ENCODE results near the gene MYO5C.
"Not testable (repeated sequence)": the region's sequence is repeated elsewhere in the genome, so short reads cannot be mapped to it uniquely, and the experiment has no call there.

Gene MYO5C

DNA sequence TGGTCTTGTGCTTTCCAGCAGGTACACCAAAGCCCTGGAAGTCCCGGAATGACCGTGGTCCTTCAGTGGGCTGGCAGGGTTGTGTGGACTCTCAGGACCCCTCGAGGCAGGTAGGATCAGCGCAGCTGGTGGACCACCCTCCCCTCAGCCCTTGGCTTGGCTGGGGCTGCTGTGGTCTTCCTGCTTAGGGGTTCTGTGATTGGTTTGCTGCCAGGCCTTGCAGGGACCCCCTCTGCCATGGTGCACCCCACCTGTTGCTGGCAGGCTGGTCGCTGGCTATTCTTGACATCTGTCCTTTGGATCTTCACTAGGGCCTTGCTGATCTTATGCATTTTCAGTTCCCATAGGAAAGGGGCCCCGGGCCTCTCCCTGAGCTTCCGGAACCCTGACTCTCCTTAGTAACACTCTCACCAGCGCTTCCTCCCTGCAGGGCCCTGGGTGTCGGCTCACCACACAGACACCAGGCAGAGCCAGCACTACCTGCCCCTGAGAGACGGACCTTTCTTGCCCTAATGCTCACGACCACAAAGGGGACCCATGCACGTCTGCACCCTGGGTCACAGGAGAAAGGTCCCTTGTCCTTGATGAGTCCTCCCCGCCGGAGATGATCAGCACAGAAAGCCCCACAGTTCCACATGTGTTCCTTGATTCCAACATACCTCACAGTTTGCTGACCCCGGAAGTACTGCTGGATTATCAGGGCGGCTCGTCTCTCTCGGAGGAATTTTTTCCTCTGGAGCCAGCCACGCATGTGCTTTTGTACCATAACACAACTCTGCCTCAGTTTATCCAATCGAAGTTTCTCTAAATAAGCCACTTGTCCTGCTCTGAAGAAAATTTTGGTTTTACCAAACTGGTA, 51.7 kb downstream of the MYO5C start:
- no peak for DNase-seq (ENCODE audit: low read depth)

DNA sequence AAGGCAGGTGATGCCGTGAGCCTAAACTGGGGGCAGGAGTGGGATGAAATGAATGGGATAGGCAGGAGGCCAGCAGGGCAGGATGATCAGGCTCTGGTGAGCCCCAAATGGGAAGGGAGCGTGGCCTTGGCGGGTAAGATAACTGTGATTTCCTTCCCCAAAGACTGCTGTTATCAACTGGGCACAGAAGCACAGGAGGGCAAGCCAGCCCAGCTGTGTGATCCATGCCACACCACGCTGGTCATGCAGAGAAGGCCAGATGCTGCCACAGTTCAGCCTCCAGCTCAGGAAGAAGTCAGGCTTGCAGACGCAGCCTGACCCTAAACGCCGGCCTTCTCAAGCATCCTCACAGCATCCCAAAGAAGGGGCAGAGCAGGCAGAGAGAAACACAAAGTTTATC, 52.3 kb downstream of the MYO5C start:
- DNase-seq (ENCODE audit: low read depth), result no peak

DNA sequence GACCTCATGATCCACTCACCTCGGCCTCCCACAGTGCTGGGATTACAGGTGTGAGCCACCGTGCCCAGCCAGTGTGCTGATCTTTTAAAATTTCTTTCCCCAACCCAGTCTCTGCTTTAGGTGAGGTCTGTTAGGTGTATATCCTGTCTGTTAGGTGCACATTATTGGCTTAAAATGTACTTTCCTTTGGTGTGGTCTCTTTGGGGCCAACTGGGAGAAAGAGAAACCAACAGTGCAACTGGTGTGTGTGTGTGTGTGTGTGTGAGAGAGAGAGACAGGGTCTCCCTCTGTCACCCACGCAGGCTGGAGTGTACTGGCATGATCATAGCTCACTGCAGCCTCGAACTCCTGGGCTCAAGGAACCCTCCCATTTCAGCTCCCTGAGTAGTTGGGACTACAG, 54.1 kb downstream of the MYO5C start:
- DNase-seq (ENCODE audit: low read depth), result no peak

- DNase-seq (ENCODE audit: low read depth), result no peak
Measured at GRCh38 chr15:52240166-52240565, 55.4 kb downstream of the MYO5C start.

- DNase-seq (ENCODE audit: low read depth), result not testable (repeated sequence)
Measured at GRCh38 chr15:52238989-52239525, 56.5 kb downstream of the MYO5C start.

GRCh38 chr15:52238149-52238548, 57.5 kb downstream of the MYO5C start:
- DNase-seq (ENCODE audit: low read depth), result no peak

DNA sequence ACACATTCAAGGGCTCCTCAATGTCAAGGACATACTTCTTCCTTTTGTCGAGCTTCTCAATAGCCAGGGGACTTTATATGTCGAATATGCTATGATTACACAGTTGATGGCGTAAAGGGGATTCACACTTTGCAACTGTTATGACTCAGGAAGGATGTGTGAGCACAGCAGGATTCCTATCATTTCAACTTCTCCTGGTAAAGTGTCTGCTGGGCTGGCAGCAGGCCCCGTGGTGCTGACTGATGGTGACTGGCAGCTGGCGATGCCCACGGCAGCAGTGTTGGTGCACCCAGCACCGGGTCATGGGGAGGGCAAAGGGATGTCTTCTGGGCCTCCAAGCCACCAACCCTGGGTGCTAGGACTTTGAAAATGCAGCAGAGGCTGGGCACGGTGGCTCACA, 59.6 kb downstream of the MYO5C start:
- DNase-seq (ENCODE audit: low read depth), result no peak

GRCh38 chr15:52234596-52235541, 60.7 kb downstream of the MYO5C start:
- DNase-seq (ENCODE audit: low read depth), result no peak

DNA sequence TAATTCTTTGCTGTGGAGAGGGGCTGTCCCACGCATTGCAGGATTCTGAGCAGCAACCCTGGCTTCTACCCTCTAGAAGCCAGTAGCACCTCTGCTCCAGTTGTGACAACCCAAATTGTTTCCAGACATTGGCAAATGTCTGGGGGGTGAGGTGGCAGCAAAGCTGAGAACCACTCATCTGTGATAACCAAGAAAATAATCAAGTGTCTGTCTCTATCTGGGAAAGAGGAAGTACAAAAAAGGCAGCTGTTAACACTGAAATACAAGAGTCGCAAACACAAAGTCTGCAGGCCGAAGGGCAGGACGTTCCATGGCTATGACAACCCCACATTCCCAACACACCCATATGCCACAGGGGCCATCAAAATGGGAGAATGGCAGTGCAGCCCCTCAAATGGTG, 62.2 kb downstream of the MYO5C start:
- no peak for DNase-seq (ENCODE audit: low read depth)

DNA sequence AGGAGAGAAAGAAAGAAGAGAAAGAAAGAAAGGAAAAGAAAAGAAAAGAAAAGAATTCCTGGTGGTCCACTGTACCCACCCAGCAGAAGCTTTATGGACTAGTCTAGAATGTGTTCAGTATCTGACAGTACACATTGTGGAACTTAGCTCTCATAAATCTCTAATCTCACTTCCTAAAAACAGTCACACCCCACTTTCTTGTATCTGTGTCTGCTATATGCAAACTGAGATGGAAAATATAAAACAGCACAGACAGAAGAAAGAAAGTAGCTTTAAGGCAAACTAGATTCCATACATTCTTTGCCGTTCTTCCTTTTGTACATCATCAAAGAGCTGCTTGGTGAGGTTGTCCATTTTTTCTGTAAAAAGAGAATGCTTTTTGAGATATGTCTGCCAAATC, 63.3 kb downstream of the MYO5C start:
- no peak for DNase-seq (ENCODE audit: low read depth)

DNA sequence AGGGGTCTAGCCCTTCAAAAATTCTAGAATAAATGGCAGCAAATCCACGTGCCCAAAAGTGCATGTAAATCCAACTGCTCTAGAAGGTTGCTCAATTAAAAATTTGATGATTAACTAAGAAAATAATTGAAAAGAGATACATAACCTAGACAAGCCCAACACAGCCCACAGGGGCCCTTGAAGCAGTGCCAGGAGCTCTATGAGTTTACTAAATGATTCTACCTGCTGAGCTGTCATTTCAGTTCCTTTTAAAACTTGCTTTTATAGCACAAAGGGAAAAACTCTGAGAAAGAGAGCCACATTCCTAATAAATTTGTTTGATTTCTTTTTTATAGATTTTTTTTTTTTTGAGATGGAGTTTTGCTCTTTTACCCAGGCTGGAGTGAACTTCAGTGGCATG, 65.5 kb downstream of the MYO5C start:
- no peak for DNase-seq (ENCODE audit: low read depth)

- DNase-seq (ENCODE audit: low read depth), result no peak
Measured at GRCh38 chr15:52228921-52229320, 66.7 kb downstream of the MYO5C start.

DNA sequence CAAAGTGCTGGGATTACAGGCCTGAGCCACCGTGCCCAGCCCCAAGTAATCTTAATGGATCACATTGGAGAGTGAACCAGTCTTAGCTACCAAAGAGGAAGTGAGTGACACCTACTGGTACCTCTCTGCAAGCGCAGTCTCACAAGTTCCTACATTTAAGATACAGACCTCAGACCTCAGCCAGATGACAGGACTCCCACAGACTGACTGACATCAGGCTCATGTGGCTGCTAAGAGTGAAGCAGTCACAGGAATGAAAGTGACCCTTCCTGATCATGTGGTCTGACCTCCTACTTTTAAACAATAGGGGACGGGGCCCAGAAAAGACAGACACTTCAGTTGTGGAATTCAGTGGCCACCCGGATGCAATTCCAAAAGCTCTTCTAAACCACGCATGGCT, 68.1 kb downstream of the MYO5C start:
- peak; percentile 86 for DNase-seq (ENCODE audit: low read depth)

DNA sequence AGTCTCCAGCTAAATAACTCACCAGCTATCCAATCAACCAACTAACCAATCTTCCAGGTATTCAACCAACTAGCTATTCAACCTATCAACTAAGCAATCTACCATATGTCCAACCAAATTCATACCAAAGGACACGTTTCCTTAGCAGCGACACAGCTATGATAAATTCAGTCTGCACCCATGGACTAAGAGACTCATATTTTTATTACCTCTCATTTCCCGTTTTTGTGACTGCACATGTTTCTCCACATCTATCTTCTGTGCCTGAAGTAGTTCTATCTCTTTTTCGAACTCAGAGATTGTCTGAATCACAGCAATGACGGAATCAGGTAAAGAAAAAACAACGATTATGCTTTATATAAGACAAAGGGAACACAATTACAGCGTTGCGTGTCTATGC, 70.4 kb downstream of the MYO5C start:
- no peak for DNase-seq (ENCODE audit: low read depth)

DNA sequence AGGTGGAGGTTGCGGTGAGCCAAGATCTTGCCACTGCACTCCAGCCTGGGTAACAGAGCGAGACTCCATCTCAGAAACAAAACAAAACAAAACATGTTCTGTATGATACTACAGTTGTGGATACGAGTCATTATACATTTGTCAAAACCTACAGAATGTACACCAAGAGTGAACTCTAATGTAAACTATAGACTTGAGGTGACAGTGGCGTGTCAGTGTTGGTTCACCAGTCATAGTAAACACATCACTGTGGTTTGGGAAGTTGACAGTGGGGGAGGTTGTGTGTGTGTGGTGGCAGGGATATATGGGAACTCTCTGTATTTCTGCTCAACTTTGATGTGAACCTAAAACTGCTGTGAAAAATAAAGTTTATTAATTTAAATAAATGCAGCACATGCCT, 71.4 kb downstream of the MYO5C start:
- no peak for DNase-seq (ENCODE audit: low read depth)

GRCh38 chr15:52221730-52222129, 73.9 kb downstream of the MYO5C start:
- no peak for DNase-seq (ENCODE audit: low read depth)

DNA sequence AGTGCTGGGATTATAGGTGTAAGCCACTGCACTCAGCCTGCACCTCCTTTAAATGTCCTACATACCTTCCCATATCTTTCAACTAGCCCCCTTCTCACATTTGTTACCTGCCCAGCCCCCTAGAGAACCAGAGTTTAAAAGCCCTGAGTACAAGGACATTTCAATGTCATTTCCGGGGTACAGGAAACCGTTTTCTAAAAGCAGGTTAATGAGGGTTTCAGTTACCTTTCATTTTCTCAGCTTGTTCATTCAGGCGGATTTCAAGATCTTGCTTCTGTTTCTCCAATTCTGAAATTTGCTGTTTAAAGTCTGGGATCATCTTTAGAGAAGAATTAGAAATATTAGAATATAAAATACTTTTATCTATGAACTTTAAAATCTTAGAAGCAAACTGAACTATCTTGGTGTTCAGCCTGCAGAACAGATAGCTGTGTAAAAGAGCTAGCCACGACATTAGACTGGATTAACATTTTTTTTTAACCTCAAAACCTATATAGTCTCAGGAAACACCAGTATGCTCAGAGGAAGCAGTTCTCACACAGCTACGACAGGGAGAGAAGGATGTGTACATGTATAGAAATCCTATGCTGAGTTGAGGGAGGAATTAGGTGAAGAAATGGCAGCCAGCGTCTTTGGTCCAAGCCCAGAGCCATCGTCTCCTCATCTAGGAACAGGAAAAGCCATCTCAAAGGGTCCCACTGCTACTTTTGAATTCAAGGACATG, 74.5 kb downstream of the MYO5C start:
- DNase-seq (ENCODE audit: low read depth), result no peak

- DNase-seq (ENCODE audit: low read depth), result no peak
Measured at GRCh38 chr15:52220251-52220650, 75.4 kb downstream of the MYO5C start.

- no peak for DNase-seq (ENCODE audit: low read depth)
Measured at GRCh38 chr15:52218816-52219215, 76.8 kb downstream of the MYO5C start.

- DNase-seq (ENCODE audit: low read depth), result no peak
Measured at GRCh38 chr15:52218371-52218770, 77.2 kb downstream of the MYO5C start.

- DNase-seq (ENCODE audit: low read depth), result no peak
Measured at GRCh38 chr15:52217186-52217585, 78.4 kb downstream of the MYO5C start.

DNA sequence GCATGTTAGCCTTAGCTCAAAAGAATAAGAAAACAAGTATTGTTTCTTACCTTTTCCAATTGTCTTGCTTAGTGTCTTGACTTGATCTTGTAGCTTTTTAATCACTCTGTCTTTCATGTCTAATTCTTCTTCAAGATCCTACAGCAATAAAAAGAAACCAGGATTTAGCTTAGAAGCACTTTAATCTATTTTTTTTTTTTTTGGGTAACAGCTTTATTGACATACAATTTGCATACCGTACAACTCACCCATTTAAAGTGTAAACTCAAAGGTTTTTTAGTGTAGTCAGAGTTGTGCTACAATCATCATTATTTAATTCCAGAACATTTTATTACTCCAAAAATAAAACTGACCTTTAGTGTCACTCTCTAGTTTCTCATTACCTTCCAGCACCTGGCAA, 81.1 kb downstream of the MYO5C start:
- DNase-seq (ENCODE audit: low read depth), result no peak

All from fibroblast of the conjunctiva (primary cell).